ENCODE measurements around the gene MSLN.

The MSLN gene

DNA sequence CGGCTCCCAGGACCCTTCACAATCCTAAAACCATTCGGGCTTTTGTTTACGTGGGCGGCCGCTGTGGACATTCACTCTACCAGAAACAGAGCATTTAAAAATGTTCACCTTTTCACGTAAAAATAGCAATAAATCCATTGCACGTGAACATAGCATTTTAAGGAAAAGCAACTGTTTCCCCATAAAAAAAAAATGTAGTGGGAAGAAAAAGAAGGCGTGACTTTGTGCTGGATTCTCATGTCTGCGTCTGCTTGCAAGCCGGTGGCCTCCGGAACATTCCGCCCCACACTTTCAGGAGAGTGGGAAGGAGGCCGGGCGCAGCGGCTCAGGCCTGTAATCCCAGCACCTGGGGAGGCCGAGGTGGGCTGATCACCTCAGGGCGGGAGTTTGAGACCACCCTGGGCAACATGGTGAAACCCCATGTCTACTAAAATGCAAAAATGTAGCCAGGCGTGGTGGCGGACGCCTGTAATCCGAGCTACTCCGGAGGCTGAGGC is 53.4 kb downstream of the MSLN start:
- no peak for FAIRE-seq

DNA sequence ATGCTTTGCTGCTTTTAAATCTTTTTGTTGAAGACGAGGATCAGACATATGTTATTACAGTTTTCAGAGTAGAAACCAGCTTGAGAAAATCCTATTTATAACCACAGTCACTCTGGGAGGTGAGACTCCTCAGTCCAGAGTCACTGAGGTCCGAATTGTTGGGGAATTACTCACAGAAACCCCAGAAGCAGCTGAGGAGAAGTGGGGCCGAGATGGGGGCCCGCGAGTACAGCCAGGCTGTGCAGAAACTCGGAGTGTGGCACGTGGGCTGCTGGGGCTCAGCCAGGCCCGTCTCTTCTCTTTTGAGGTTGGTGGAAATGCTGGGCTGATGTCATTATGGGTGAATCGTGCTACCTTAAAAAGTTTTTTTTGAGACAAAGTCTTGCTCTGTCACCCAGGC is 54.4 kb downstream of the MSLN start:
- FAIRE-seq = no peak

DNA sequence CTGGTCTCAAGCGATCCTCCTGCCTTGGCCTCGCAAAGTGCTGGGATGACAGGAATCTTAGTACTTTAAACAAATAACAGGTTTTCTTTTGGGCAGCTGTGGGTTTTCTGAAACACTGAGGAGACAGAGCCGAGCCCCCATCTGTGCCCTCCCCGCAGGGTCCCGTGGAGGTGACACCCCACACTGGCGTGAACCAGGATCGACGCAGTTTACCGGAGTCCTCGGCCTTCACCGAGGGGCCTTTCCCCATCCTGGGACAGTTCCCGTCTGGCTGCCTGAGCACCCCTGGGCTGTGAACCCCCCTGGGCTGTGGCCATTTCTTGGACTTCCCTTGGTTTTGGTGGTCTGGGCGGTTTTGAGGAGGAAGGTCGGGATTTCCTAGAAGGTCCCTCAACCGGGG is 55.3 kb downstream of the MSLN start:
- no peak for FAIRE-seq

GRCh38 chr16:817001-817906 is 56.7 kb downstream of the MSLN start:
- FAIRE-seq = no peak

DNA sequence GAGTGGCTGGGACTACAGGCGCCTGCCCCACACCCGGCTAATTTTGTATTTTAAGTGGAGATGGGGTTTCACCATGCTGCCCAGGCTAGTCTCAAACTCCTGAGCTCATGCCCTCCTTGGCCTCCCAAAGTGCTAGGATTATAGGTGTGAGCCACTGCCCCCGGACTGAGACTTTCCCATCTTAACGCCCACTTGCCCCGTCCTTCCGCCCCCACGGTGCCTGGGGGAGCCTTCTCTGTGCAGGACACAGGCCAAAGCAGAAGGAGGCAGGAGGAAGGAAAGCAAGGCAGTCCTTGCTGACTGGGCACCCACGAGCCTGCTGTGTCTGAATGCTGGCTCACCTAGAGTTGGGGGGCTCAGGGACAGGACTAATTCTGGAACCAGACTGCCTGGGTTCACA is 57.6 kb downstream of the MSLN start:
- FAIRE-seq = no peak
